ENCODE measurements around the gene TNFRSF12A. TPM values are rescaled to one million over a fixed set of nuclear protein-coding genes. Genes with fewer than 3 reads are reported as not detected.

The TNFRSF12A gene
- total RNA-seq, 1 experiment from 2014 or later = 147 TPM

GRCh38 chr16:3047387-3047720 is 27.2 kb downstream of the TNFRSF12A start:
- Histone ChIP-seq H3T11ph (ENCODE audit: low read length) (no peak overlapping the region), H3K18ac (ENCODE audit: insufficient read length, low read depth, low read length) (no peak overlapping the region), H4K5ac (ENCODE audit: insufficient read length, low read depth, low read length) (no peak overlapping the region), H3K23me2 (ENCODE audit: insufficient read length, low read depth, low read length, poor library complexity, severe bottlenecking) (peaks cover 20% of the 10 kb centered on the region), H2AFZ (ENCODE audit: low read length) (no peak overlapping the region), H3K4me2 (ENCODE audit: insufficient read depth, insufficient read length, low read length) (peak overlapping the region; percentile 87), H3K4ac (ENCODE audit: low read depth, low read length) (no peak overlapping the region), H2BK15ac (ENCODE audit: low read depth, low read length) (no peak overlapping the region), H3K79me2 (ENCODE audit: insufficient read depth, low read length) (no peaks in the 10 kb centered on the region), H2BK20ac (ENCODE audit: low read depth, low read length, poor library complexity, severe bottlenecking) (no peak overlapping the region), H4K20me1 (ENCODE audit: control insufficient read depth, insufficient read depth, insufficient read length) (no peaks in the 10 kb centered on the region), H3K56ac (ENCODE audit: insufficient read length, low read depth, low read length) (no peak overlapping the region), H2BK12ac (ENCODE audit: insufficient read length, low read depth, low read length) (no peak overlapping the region), H3K9me3 (ENCODE audit: control insufficient read depth, low read depth, low read length) (no peaks in the 10 kb centered on the region), H3K9ac (ENCODE audit: extremely low read depth, insufficient read length, low read length) (no peak overlapping the region), H2BK5ac (ENCODE audit: insufficient read length, low read length) (no peak overlapping the region), H2BK120ac (ENCODE audit: low read depth, low read length, poor library complexity, severe bottlenecking) (no peak overlapping the region), H2AK5ac (ENCODE audit: insufficient read length, low read length) (no peak overlapping the region), H3K27me3 (ENCODE audit: insufficient read depth, low read length) (no peaks in the 10 kb centered on the region), H3K14ac (ENCODE audit: insufficient read depth, low read length) (no peak overlapping the region), H3K79me1 (ENCODE audit: insufficient read depth, low read depth, low read length, poor library complexity, severe bottlenecking) (no peaks in the 10 kb centered on the region), H4K91ac (ENCODE audit: insufficient read length, low read depth, low read length) (no peak overlapping the region), H3K4me1 (ENCODE audit: insufficient read depth, low read length) (no peaks in the 10 kb centered on the region), H3K23ac (ENCODE audit: insufficient read length, low read depth, low read length) (no peak overlapping the region), H3K27ac (ENCODE audit: insufficient read length, low read depth, low read length) (no peak overlapping the region), H4K8ac (replicated peaks; ENCODE audit: insufficient read length, low read depth, low read length) (no peak overlapping the region)
- Mint-ChIP-seq H3K36me3 (ENCODE audit: insufficient read depth in 1 of 3, low read depth in 3 of 3) (peaks cover 9 to 29% (median 26%) of the 10 kb centered on the region in 3 experiments), H3K4me3 (peak overlapping the region; percentile 79 to 90), H3K27ac (no peak overlapping the region), H3K27me3 (ENCODE audit: low read depth) (peaks cover 72% of the 10 kb centered on the region), H3K9me3 (peaks cover 0 to 3% of the 10 kb centered on the region in 2 experiments; a peak in 2 of 5 replicates), H3K4me1 (peaks cover 8 to 17% of the 10 kb centered on the region in 2 experiments)
- TF ChIP-seq CTCF (conservative IDR thresholded peaks at IDR 0.05) = no peak
- WGBS (ENCODE audit: extremely low coverage, insufficient read length, low lambda C conversion rate) = no CpG with 5 or more reads among the region's 13 CpGs
- no peak for DNase-seq

Measured in H9 (cell line).